NCI-H345 treated with DMSO at 0.1 percent for 48 hours (cell line): ENCODE data around the gene NPTX1.

Source experiments
- DNase-seq: peaks from one replicate; lab custom pipeline; 2025; ENCODE audit not compliant: unreplicated experiment; lab: John Stamatoyannopoulos, UW

NPTX1 gene

DNA sequence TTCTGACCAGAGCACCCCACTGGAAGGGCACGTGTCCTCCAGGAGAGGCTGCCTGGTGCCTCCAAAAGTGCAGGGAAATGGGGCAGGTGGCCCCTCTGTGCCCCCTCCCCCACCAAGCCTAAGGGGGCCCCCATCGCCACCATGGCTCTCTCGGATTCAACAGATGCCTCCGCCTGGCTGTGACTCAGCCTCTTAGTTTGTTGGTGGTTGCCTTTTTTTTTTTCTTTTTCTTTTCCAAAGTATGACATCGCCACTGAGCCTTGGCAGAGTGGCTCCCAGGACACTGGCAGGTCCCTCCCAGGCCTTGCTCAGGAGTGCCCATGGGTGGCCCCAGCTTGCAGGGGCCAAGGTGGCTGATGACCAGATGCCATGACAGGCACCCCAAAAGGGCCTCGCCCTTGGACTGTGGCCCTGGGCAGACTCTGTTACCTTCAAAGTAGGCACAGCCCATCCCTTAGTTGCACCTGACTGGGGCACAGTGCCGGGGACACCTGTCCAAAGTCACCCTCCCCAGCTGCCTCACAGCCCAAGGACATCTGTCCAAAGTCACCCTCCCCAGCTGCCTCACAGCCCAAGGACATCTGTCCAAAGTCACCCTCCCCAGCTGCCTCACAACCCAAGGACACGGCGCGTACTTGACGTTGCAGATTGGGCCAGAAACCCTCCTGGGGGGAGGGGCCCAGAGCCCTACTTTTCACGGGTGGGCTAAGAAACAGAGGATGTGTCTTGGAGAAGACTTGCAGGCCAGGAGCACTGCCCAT, 29.6 kb downstream of the NPTX1 start:
- DNase-seq = no peak

DNA sequence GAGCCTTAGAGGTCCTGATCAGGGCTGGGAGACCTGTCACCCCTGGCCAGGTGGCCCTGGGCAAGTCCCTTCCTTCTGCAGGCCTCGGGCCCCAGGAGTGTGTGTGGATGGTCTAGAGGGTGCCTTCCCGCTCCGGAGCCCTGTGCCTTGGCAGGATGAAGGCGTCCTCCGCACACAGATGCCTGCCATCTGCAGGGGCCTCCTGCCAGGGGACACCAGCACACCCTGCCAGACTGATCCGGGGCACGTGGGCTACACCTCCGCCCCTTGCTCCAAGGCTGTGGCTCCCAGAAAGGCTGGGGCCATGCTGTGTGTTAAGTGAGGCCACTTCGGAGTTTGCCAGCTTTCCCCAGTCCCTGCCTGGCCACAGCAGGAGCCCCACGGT, 30.7 kb downstream of the NPTX1 start:
- no peak for DNase-seq

DNA sequence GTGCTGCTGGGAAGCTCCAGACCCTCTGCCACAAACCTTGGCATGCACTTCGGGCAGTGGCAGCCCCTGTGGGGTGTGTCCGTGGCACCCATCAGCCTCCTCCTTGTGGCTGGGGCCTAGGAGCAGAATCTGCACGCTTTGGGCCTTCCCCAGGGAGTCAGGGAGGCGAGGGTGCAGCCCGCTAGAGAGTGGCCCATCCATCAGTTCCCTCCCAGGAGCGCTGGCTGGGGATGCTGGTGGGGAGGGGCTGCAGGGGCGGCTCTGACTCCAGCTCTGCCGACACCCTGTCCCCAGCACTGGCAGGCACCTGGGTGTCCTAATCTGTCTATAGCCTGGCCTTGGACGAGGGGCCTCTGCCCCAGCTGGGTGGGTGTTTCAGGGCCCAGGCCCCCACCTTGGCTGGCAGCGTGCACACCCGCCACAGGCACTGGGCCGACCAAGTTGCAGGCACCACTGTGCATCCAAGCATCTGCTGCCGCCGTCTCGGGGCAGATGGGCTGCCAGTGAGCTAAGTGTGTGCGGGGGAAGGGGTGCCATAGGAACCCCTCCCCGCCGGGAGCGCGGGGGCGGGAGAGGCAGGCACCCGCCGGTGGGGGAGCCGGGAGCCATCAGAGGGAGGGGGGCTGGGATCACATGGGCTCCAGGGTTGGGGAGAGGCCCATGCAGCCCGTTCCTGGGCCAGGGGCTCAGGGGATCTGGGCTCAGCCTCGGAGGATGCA, 31.2 kb downstream of the NPTX1 start:
- DNase-seq = no peak

DNA sequence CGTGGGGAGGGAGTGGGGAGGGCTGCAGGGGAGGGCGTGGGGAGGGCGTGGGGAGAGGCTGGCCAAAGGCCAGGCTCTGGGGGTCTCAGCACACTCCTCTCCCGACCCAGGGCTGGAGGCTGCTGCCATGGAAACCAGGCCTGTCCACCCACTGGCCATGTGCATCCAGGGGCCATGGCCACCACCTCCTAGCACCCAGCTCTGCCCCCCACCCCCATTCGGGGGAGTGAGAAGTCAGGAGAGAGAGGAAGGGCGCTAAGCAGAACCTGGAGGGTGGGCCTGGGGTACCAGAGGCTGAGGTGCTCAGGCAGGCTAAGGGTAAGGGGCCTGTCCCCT, 31.8 kb downstream of the NPTX1 start:
- DNase-seq = no peak

DNA sequence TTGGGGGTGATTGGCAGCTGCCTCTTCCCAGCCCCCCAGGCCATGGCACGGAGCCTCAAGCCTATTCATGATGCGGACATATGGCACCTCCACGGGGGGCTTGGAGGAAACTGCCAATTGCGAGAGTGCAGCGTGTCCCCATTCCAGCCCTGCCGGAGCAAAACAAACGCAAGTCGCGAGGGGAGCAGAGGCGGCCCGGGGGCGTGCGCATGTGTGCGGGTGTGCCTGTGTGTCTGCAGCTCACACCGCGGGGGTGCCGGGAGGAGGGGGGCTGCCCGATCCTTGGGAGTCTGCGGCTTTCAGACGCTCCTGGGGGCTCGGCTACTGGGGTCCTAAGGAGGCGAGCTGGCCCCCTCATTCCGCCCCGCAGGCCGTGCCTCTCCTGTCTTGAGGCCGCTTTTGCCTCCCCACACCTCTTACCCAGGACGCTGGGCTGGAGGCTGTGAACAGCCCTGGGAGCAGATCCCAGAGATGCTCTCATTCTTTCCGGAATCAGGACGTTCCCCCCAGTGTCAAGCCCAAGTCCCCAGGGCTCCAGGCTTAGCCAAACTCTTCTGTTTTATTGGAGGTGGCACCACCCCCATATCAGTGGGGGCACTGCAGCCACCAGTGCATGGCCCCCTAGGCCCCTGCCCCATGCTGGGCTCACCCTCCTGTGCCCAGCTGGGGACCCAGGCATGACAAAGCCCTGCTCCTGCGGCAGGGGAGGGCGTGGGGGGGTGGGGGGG, 32.3 kb downstream of the NPTX1 start:
- peak; percentile 49 for DNase-seq

DNA sequence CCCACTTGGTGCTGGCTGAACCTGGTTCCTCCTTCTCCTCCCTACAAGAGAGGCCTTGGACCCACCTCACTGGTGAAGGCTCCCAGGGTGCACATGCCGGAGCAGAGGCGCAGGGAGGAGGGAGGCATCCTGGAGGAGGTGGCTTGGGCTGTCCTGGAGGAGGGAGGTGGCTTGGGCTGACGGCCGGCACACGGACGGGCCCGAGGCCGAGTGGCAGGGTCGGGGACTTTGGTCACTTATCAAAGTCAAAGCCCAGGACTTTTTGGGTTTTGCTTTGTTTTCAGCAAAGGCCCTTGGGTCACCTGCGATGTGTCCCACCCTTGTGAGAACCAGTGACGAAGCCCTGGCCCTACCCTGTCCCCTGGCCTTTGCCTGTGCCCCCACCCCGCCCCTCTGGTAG, 32.9 kb downstream of the NPTX1 start:
- no peak for DNase-seq

DNA sequence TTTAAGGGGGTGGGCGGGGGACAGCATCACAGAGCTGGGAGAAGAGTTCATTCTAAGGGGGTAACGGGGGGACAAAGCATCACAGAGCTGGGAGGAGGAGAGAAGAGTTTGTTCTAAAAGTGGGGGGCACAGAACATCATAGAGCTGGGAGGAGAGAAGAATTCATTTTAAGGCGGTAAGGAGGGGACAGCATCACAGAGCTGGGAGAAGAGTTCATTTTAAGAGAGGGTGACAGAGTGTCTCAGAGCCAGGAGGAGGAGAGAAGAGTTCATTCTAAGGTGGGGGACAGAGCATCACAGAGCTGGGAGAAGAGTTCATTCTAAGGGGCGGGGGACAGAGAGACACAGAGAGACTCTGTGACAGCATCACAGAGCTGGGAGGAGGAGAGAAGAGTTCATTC, 33.6 kb downstream of the NPTX1 start:
- DNase-seq = no peak

DNA sequence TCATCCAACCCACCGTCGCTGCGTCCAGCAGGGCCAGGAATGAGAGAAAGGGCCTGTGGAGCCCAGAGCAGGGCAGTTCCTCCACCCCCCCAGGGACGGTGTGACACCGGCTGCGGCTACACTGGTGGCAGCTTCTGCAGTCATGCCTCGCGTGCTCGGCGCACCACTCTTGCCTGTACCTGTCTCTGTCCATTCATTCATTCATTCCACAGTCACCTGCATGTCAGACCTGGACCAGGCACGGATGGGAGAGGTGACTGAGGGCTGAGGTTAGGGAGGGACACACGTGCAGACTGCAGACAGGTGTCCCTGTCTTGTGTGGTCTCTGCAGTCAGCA, 34.1 kb downstream of the NPTX1 start:
- no peak for DNase-seq

DNA sequence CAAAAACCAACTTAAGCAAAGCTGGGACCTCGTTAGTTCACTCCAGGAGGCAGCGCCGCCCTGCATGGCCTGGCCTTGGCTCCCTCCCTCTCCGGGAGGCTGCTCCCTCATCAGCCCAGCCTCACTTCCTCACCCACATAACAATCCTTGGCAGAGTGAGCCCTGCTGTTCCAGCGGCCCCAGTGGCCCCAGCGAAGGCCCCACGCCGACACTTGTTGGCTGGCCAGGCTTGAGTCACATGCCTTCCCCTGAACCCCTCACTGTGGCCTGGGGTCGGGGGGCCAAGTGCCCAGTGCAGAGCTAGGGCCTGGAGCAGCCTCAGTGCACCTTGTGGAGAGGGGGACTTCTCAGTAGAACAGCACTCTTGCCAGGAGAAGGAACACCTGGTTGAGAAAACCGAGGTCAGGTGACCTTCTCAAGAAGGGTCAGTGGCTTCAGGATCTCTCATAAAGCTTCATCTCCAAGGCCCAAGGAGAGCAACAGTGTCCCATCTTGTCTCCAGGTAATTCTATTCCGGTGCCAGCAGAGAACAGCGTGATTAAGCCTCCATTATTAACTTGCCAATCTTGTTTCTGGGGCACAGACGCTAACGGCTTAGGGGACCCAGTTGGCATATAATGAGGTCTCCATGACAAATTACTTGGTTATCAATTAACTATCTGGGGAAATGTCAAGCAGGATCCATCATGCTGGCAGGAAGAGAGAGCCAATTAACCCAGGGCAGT, 34.6 kb downstream of the NPTX1 start:
- no peak for DNase-seq

DNA sequence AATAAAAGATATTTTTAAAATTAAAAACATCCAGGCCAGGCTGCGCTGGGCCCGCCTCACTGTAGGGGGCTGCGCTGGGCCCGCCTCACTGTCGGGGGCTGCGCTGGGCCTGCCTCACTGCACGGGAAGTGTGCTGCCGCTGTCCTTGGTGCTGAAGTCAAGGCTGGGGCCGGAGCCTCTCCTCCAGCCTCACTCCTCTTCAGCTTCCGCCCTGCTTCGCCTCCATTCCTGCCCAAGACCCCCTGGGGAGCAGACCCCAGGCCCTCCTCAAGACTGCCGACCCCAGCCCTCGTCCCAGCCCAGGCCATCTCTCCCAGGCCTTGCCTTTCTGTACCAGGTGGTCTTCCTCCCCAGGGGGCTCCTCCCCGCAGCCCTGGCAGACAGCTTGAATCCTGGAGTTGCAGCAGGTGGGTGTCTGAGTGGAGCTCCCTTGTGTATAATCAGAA, 35.3 kb downstream of the NPTX1 start:
- no peak for DNase-seq

DNA sequence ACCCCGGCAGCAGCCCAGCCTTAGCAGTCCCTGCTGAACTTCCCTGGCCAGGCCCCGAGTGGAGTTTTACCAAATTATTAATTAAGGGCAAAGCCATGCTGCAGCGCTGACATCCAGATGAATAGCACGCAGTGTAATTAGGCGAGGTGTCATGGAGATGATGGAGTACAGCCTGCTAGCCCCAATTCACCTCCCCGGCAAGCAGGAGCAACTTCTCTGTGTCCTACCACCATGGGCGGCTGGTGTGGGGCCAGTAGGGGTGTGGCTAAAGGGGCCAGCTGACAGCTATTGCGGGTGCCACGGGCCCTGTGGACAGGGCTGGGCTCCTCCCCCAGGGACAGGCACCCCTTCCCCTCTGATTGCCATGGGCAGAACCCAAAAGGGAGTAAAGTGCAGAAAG, 36.9 kb downstream of the NPTX1 start:
- DNase-seq = no peak

DNA sequence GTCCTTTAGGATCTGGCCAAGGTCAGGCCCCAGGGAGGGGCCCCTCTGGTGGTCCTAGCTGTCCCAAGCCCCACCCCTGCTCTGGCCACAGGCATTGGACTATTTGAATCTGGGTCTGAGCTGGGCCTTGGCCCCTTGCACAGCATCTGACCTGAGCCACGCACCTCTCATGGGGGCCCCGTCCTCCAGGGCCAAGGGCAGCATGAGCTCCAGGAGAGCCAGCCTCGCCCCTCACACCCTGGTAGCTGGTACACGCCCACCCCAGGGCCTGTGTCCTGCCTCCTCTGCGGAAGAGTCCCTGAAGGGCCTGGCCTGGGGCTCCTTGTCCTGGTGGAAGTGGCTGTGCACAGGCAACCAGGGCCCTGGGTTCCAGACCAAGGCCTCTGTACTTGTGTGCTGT, 37.6 kb downstream of the NPTX1 start:
- no peak for DNase-seq

DNA sequence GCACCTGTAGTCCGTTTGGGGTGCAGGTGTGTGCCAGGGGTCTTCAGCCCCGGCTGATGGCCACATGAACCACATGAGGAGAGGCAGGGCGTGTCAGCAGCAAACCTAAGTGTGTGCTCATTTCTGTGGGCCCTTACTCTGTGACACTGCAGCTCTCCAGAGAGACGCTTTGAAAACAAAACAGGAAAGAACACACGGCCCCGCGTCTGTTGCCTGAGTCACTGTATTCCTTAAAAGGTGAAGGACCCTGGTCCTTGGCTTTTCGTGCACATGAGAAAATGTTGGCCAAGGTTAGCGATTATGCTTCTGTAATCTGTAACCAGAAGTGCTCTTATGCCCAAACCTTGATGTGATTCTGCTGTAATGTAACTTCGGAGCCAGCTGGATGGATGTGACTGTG, 38.9 kb downstream of the NPTX1 start:
- DNase-seq = no peak

DNA sequence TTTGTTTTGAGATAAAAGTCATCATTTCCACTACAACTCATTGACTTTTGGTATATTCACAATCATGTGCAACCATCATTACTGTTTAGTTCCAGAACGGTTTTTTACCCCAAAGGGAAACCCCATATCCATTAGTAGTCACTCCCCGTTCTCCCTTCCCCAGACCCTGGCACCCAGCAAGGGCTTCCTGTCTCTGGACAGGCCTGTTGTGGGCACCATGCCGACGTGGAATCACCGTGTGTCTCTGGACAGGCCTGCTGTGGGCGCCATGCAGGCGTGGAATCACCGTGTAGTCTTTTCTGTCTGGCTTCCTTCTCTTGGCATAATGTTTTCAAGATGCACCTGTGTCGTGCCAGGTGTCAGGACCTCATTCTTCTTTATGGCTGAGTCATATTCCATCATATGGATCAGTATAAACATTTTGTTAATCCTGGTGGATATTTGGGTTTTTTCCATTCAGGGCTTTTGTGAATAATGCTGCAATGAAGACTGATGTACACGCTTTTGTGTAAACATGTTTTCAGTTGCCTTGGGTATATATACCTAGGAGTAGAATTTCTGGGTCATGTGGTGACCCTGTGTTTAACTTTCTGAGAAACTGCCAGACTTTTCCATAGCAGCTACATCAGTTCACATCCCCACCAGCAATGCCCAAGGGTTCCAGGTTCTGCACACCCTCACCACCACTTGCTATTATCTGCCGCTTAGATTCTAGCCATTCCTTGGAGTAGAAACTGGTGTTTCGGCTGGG, 42.3 kb downstream of the NPTX1 start:
- no peak for DNase-seq

DNA sequence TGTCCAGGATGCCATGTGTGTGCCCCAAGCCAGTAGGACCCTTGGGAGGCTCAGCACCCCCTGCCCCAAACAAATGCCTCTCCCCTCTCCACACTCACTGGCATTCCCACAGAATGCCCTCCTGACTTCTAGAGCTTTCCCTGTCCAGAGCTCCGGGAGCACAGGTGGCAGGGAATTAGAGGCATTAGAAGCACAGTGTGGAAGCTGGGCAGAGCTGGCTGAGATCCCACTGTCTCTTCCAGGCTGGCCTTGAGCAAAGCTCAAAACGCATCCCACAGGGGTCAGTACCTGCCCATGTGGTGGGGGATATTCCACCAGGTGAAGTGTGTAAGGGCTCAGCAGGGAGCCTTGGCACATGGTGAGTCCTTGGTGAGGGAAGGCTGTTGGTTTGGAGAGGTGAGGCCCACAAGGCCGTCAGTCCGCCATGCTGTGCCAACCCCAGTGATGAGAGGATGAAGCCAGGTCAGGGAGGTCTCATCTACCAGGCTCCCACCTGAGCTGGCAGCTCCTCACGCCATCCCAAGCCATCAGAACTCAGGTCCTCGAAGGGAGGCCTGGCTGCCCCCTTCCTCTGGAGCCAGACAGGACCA, 43.4 kb downstream of the NPTX1 start:
- DNase-seq = no peak

DNA sequence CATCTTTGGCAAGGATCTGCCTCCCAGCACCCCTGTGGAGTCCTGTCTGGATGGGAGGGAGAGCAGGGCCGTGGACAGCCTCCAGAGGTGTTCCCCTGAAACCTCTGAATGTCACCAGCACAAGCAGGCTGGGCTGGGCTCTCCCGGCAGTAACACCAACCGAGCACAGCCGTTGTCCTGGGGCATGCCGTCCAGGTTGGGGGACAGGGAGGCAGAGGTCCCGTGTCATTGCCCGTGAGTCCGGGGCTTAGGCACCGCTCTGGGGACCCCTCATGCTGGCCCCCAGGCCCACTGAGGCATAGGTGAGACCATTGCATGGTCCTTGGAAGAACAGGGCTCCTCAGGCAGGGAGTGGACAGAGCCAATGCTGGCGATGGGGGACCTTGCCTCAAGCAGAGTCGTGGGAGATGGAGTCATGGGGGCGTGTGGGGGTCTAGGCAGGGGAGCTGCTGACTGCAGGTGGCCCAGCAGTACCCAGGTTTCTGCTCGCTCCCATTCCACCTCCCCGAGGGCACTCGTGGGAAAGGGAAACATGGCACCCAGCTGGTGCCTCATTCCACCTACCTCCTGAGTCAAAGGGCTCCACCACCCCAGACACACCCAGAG, 44.0 kb downstream of the NPTX1 start:
- no peak for DNase-seq

DNA sequence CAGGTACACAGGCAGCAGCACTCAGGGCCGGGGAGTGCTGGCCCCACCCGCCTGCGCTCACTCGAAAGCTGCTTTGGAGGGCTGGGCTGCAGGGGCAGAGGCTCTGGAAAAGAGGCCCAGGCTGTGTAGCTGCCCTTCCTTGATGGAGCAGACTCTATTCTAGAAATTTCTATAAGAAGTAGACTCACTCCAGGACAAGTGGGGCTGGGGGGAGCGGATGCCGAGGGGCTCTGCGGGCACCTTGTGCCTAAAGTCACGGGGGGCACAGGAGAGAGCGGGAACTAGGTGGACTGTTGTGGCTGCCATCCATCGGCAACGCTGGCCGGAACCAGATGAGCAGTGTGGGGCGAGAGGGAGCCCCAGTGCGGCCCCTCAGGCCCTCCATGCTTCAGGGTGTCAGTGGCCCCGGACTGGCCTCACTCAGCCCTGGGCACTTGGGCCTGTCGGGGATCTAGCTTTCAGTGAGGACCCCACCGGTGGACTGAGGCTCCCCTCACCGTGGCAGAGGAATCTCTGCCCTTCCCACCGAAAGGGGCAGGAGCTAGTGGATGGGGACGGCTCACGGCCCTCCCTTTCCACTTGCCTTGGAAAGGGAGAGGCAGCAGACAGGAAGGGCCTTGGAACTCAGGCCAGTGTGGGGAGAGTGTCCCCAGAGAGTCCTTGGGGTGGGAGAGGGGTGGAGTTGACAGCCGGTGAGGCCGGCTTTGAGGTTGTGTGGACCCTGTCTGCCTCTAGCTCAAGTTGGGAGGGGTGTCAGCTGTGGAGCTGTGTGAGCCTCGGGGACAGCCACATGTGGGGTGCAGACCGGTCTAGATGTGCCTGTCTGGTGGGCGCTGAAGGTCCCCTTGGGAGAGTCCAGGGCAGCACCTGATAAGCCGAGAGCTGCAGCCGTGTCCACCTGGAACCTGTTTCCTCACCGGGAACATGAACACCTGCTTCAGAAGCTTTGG, 44.9 kb downstream of the NPTX1 start:
- DNase-seq = no peak

DNA sequence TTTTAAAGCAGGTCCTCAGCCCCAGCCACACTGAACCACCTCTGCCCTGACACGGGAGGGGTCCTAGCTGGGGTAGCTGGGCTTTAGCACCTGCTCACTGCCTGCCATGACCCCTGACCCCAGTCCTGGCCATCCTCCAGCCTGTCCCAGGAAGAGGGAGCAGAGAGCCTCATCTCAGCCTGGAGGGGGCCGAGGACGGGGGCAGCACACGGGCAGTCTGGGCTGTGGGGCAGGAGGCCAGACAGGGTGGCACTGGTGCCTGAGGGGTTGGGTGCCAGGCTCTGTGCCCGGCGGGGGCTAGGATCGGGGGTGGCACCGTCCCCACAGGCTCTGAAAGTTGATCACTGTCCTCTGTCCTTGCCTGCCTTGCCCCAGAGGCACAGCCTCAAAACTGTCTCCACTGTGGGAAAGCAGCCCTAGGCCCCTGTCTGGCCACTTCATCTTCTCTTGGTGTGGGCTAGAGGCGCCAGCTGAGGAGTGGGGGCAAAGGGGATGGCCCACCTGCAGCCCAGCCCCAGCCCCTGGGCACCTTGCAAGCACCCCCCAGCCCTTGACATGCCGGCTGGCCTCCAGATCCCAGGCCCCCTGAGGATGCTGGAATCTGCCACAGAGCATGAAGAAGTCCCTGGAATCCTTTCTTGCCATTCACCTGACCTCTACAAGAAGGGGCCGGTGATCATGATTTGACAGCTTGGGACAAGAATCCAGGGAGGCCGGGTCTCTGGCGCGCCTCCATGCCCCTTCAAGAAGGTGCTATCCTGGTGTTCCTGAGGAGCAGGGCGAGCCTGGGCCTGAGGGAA, 45.8 kb downstream of the NPTX1 start:
- no peak for DNase-seq
